Loucy (cell line): Measurements from ENCODE around the gene PLIN3.

Experiments used
- H2AFZ ChIP-seq: fragments of 200-600 bp; sonication (generic); 2 replicates; pipeline ENCODE4 v1.6.0; 2016; ENCODE audit warnings: antibody characterized with exemption, mild to moderate bottlenecking, low read length, moderate library complexity
- H3F3A ChIP-seq: fragments of 200-600 bp; 2 replicates; pipeline ENCODE4 v1.6.0; 2016; ENCODE audit warnings: antibody characterized with exemption, low read depth, mild to moderate bottlenecking
- H3K27me3 ChIP-seq: fragments of 200-600 bp; sonication (generic); 2 replicates; pipeline ENCODE4 v1.6.1; 2014; ENCODE audit warnings: low read length, mild to moderate bottlenecking; ENCODE audit not compliant: insufficient read depth, poor library complexity, severe bottlenecking
- H3K36me3 ChIP-seq: fragments of 200-600 bp; sonication (generic); 2 replicates; pipeline ENCODE4 v1.6.1; 2016; ENCODE audit warnings: low read length; ENCODE audit not compliant: insufficient read depth
- H3K4me1 ChIP-seq: fragments of 200-600 bp; sonication (generic); 2 replicates; pipeline ENCODE4 v1.5.1; 2014; ENCODE audit warnings: low read length, mild to moderate bottlenecking; ENCODE audit not compliant: insufficient read depth, poor library complexity, severe bottlenecking
- H3K4me2 ChIP-seq: fragments of 200-600 bp; sonication (generic); 2 replicates; pipeline ENCODE4 v1.6.0; 2014; ENCODE audit warnings: antibody characterized with exemption, low read length, low read depth, mild to moderate bottlenecking; ENCODE audit not compliant: poor library complexity, severe bottlenecking
- H3K4me3 ChIP-seq: fragments of 200-600 bp; sonication (generic); 2 replicates; pipeline ENCODE4 v1.5.1; 2014; ENCODE audit warnings: low read length, mild to moderate bottlenecking, mixed read lengths; ENCODE audit not compliant: poor library complexity, severe bottlenecking
- H3K79me2 ChIP-seq: fragments of 200-600 bp; sonication (generic); 2 replicates; pipeline ENCODE4 v1.6.1; 2014; ENCODE audit warnings: low read length; ENCODE audit not compliant: insufficient read depth
- H3K9ac ChIP-seq: fragments of 200-600 bp; sonication (generic); 2 replicates; pipeline ENCODE4 v1.6.0; 2014; ENCODE audit warnings: mild to moderate bottlenecking, low read depth, low read length, moderate library complexity; ENCODE audit not compliant: poor library complexity, severe bottlenecking
- H3K9me2 ChIP-seq: fragments of 200-600 bp; sonication (generic); replicated peaks from 2 replicates; pipeline ENCODE4 v1.6.1; 2016; ENCODE audit warnings: low read depth, low read length, mixed read lengths
- H3K9me3 ChIP-seq: fragments of 200-600 bp; sonication (generic); 2 replicates; pipeline ENCODE4 v1.6.1; 2014; ENCODE audit warnings: mild to moderate bottlenecking, antibody characterized with exemption, low read length, low read depth; ENCODE audit not compliant: insufficient read depth
- H4K20me1 ChIP-seq: fragments of 200-600 bp; sonication (generic); 2 replicates; pipeline ENCODE4 v1.6.0; 2014; ENCODE audit warnings: antibody characterized with exemption, low read length, mild to moderate bottlenecking; ENCODE audit not compliant: insufficient read depth, poor library complexity, severe bottlenecking
- CTCF ChIP-seq: fragments of 200-600 bp; sonication (generic); conservative IDR thresholded peaks from 2 replicates; pipeline ENCODE4 v1.5.1; 2014; ENCODE audit warnings: mild to moderate bottlenecking, antibody characterized with exemption, low read length
- EZH2phosphoT487 ChIP-seq: fragments of 200-600 bp; IDR thresholded peaks from 2 replicates; pipeline ENCODE4 v1.6.1; 2018; ENCODE audit warnings: antibody characterized with exemption, mild to moderate bottlenecking, moderate library complexity, borderline replicate concordance

PLIN3 gene

GRCh38 chr19:4791183-4792018 is 76.1 kb downstream of the PLIN3 start, which contains the start of gene FEM1A:
FEM1A (plus strand) TSS chr19:4791734; CDS start chr19:4791855, 121 bp downstream.
- Histone ChIP-seq H3K9me2 (no peaks in the 10 kb centered on the region), H3K4me2 (peak within 1 kb of the TSS; percentile 88), H3K4me1 (peaks cover 25% of the 10 kb centered on the region), H3K36me3 (no peaks in the 10 kb centered on the region), H3K4me3 (peak within 1 kb of the TSS; percentile 74), H3K9ac (peak within 1 kb of the TSS; percentile 81), H4K20me1 (peaks cover 4% of the 10 kb centered on the region), H2AFZ (peak within 1 kb of the TSS; percentile 90), H3K9me3 (no peaks in the 10 kb centered on the region), H3K27me3 (no peaks in the 10 kb centered on the region), H3F3A (no peaks in the 10 kb centered on the region), H3K79me2 (peaks cover 42% of the 10 kb centered on the region)
- TF ChIP-seq EZH2phosphoT487 (no peak), CTCF (peak; percentile 94)
